ENCODE data around the gene ZG16. TPM values are rescaled to one million over a fixed set of nuclear protein-coding genes. Genes with fewer than 3 reads are reported as not detected.
"Not testable (repeated sequence)": the region's sequence is repeated elsewhere in the genome, so short reads cannot be mapped to it uniquely, and the experiment has no call there.

The ZG16 gene
- total and polyA plus RNA-seq, 8 donors: 0.76 to 33.6 (median 1.1) TPM; not detected in 5

- DNase-seq: no peak
- peaks cover 0 to 18% (median 4%) of the 10 kb centered on the region in 4 donors for H3K4me1 ChIP-seq
- peak overlapping the region in 3 of 4 donors; percentile 43 to 51 (median 48) for H3K4me3 ChIP-seq
Observed at GRCh38 chr16:29743827-29744531, 34.1 kb upstream of the ZG16 start.

GRCh38 chr16:29744541-29745101 lies 33.4 kb upstream of the ZG16 start:
- Histone ChIP-seq H3K27ac (peak overlapping the region in 3 of 5 donors; percentile 61 to 81 (median 72)), H3K9me3 (no peaks in the 10 kb centered on the region), H3K36me3 (no peaks in the 10 kb centered on the region), H3K4me1 (peaks cover 0 to 18% (median 4%) of the 10 kb centered on the region in 4 donors), H3K27me3 (no peaks in the 10 kb centered on the region), H3K4me3 (peak overlapping the region; percentile 28 to 51 (median 46))
- no peak for DNase-seq
- 76 to 88% (median 82%) methylated on average over 18 to 20 of the region's 20 CpGs for WGBS, 5 donors
- intact Hi-C loops (cut with DNase I; ENCODE audit: low total_unique reads): no loop called here
- TF ChIP-seq, protein P1, sequence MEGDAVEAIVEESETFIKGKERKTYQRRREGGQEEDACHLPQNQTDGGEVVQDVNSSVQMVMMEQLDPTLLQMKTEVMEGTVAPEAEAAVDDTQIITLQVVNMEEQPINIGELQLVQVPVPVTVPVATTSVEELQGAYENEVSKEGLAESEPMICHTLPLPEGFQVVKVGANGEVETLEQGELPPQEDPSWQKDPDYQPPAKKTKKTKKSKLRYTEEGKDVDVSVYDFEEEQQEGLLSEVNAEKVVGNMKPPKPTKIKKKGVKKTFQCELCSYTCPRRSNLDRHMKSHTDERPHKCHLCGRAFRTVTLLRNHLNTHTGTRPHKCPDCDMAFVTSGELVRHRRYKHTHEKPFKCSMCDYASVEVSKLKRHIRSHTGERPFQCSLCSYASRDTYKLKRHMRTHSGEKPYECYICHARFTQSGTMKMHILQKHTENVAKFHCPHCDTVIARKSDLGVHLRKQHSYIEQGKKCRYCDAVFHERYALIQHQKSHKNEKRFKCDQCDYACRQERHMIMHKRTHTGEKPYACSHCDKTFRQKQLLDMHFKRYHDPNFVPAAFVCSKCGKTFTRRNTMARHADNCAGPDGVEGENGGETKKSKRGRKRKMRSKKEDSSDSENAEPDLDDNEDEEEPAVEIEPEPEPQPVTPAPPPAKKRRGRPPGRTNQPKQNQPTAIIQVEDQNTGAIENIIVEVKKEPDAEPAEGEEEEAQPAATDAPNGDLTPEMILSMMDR (IDR thresholded peaks at IDR 0.05): no peak
- TF ChIP-seq POLR2AphosphoS5 (IDR thresholded peaks at IDR 0.05) (no peak), POLR2A (IDR thresholded peaks at IDR 0.05) (no peak), EP300 (IDR thresholded peaks at IDR 0.05) (no peak)

More at GRCh38 chr16:29743827-29744531, 34.1 kb upstream of the ZG16 start:
- no peaks in the 10 kb centered on the region for H3K9me3 ChIP-seq
- WGBS, 5 donors: 80 to 84% (median 81%) methylated on average over 9 to 21 of the region's 21 CpGs
- peak overlapping the region in 3 of 5 donors; percentile 61 to 81 (median 72) for H3K27ac ChIP-seq
- TF ChIP-seq POLR2A (IDR thresholded peaks at IDR 0.05) (no peak), EP300 (IDR thresholded peaks at IDR 0.05) (no peak), POLR2AphosphoS5 (IDR thresholded peaks at IDR 0.05) (no peak)
- TF ChIP-seq, protein P1 (IDR thresholded peaks at IDR 0.05): no peak
- no peaks in the 10 kb centered on the region for H3K27me3 ChIP-seq
- H3K36me3 ChIP-seq: no peaks in the 10 kb centered on the region
- intact Hi-C loops (cut with DNase I; ENCODE audit: low total_unique reads): no loop called here

- peak overlapping the region; percentile 28 to 51 (median 46) for H3K4me3 ChIP-seq
- no peaks in the 10 kb centered on the region for H3K27me3 ChIP-seq
- H3K9me3 ChIP-seq: no peaks in the 10 kb centered on the region
- peak overlapping the region in 4 of 5 donors; percentile 46 to 81 (median 66) for H3K27ac ChIP-seq
- TF ChIP-seq, protein P1 (IDR thresholded peaks at IDR 0.05): no peak
- TF ChIP-seq POLR2A (IDR thresholded peaks at IDR 0.05) (no peak), EP300 (IDR thresholded peaks at IDR 0.05) (no peak)
- DNase-seq: peak in 1 of 2 donors; percentile 34
- H3K4me1 ChIP-seq: peaks cover 0 to 18% (median 4%) of the 10 kb centered on the region in 4 donors
- intact Hi-C loops (cut with DNase I; ENCODE audit: low total_unique reads): no loop called here
- 62 to 75% (median 70%) methylated on average over 16 of the region's 16 CpGs for WGBS, 5 donors
- no peaks in the 10 kb centered on the region for H3K36me3 ChIP-seq
Observed at GRCh38 chr16:29745121-29745852, 32.8 kb upstream of the ZG16 start.

DNA sequence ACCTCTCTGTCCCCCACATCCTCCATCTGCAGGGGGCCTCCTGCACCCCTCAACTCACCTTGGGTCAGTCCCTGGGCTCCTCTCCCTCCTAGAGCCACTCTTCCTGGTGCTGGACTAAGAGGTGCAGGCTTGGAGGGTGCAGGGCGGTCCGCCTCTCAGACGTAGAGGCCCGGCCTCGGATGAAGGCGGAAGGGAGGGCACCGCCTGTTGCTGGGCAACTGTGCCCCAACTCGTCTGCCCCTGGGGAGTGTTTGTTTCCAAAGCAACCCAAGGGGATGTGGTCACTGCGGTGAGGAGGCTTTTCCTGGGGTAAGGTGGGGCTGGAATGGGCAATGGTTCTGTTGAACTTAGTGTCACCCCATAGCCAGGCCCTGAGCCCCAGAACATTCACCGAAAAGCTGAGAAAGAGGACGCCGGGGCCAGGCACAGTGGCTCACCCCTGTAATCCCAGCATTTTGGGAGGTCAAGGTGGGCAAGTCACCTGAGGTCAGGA lies 32.2 kb upstream of the ZG16 start, which contains the start of gene C16orf54:
C16orf54 (minus strand) TSS at position 138 of the 493 bp plus-strand sequence. CDS start 1,039 bp downstream, outside the sequence.
- Histone ChIP-seq H3K4me1 (peaks cover 0 to 18% (median 4%) of the 10 kb centered on the region in 4 donors), H3K4me3 (peak within 1 kb of the TSS; percentile 28 to 51 (median 46)), H3K27me3 (no peaks in the 10 kb centered on the region), H3K9me3 (no peaks in the 10 kb centered on the region), H3K27ac (peak within 1 kb of the TSS in 4 of 5 donors; percentile 46 to 81 (median 66)), H3K36me3 (no peaks in the 10 kb centered on the region)
- peak; percentile 73 to 84 for DNase-seq
- TF ChIP-seq POLR2AphosphoS5 (IDR thresholded peaks at IDR 0.05): peak in 2 of 3 donors; percentile 37 to 44
- no peak for TF ChIP-seq POLR2A (IDR thresholded peaks at IDR 0.05)
- no peak for TF ChIP-seq EP300 (IDR thresholded peaks at IDR 0.05)
- TF ChIP-seq, protein P1 (IDR thresholded peaks at IDR 0.05): no peak
- WGBS, 5 donors: 49 to 81% (median 71%) methylated on average over 11 to 12 of the region's 12 CpGs
- intact Hi-C loops (cut with DNase I; ENCODE audit: low total_unique reads): no loop called here

DNA sequence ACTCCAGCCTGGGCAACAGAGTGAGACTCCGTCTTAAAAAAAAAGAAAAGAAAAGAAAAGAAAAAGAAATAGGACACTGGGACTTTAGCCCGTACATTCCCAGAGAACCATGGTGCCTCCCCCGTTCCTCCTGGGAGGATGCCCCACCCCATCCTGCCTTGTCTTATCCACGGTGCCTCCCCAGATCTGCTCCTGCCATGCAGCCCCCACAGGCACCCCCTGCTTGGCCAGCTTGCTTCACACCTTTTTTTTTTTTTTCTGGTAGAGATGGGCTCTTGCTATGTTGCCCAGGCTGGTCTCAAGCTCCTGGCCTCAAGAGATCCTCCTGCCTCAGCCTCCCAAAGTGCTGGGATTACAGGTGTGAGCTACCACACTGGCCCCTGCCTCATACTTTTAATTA lies 31.5 kb upstream of the ZG16 start:
- WGBS, 5 donors: 66 to 72% (median 70%) methylated on average over 4 of the region's 4 CpGs
- H3K9me3 ChIP-seq; H3K27me3 ChIP-seq; DNase-seq; H3K36me3 ChIP-seq; intact Hi-C loops (cut with DNase I; ENCODE audit: low total_unique reads): not testable (repeated sequence)
- Histone ChIP-seq H3K27ac (peak overlapping the region in 3 of 5 donors; percentile 33 to 81 (median 66)), H3K4me1 (peaks cover 0 to 18% (median 4%) of the 10 kb centered on the region in 4 donors), H3K4me3 (peak overlapping the region in 1 of 4 donors; percentile 48)
